Panc1 (cell line): ENCODE results near the gene NFKBIB. TPM values are rescaled to one million over a fixed set of nuclear protein-coding genes. Genes with fewer than 3 reads are reported as not detected.

Experiments used
- ATAC-seq: fragments of 200-7000 bp; cut with Tn5 transposase; 2 replicates; pipeline ENCODE4 v1.9.1; 2020; ENCODE audit warnings: mild to moderate bottlenecking, moderate library complexity
- BruUV-seq: library from RNA; stranded (reverse); fragments of 400-500 nt; replicated peaks from 2 replicates; lab custom pipeline; 2021; lab: Mats Ljungman, UMichigan
- CTCF ChIA-PET: fragments of 300-600 bp; sonication (Branson Sonifier 250); formaldehyde crosslinking; loops from one replicate; lab custom pipeline; 2022; ENCODE audit warnings: antibody characterized with exemption; lab: Charles Lee
- POLR2A ChIA-PET: fragments of 300-600 bp; sonication (Branson Sonifier 250); formaldehyde crosslinking; loops from one replicate; lab custom pipeline; 2022; ENCODE audit warnings: antibody characterized with exemption; lab: Charles Lee
- DNase-seq: peaks from one replicate; pipeline ENCODE4 v3.0.0-alpha.2; 2010; ENCODE audit warnings: low read depth, low spot score
- H3K27ac ChIP-seq: 2 replicates; pipeline ENCODE4 v1.5.1; 2011; ENCODE audit warnings: mild to moderate bottlenecking, low read length, inconsistent platforms
- H3K27me3 ChIP-seq: fragments of 200-500 bp; sonication (Bioruptor generic); 2 replicates; pipeline ENCODE4 v1.6.0; 2014; ENCODE audit warnings: low read length, inconsistent platforms; ENCODE audit not compliant: control insufficient read depth, insufficient read depth
- H3K36me3 ChIP-seq: fragments of 200-500 bp; sonication (Bioruptor generic); 2 replicates; pipeline ENCODE4 v1.5.1; 2014; ENCODE audit warnings: inconsistent platforms, mild to moderate bottlenecking, low read length, moderate library complexity; ENCODE audit not compliant: control insufficient read depth, insufficient read depth
- H3K4me1 ChIP-seq: 2 replicates; pipeline ENCODE4 v1.5.1; 2011; ENCODE audit warnings: inconsistent platforms, mild to moderate bottlenecking, low read length, moderate library complexity; ENCODE audit not compliant: control insufficient read depth, insufficient read depth
- H3K4me3 ChIP-seq, 2 experiments: 2 replicates each; pipeline ENCODE4 v1.5.1; 2011 to 2012; ENCODE audit warnings: low read depth in 2 of 2, low read length in 2 of 2, mild to moderate bottlenecking in 2 of 2, inconsistent platforms in 1 of 2, moderate library complexity in 1 of 2
- H3K9me3 ChIP-seq: fragments of 200-500 bp; sonication (Bioruptor generic); 2 replicates; pipeline ENCODE4 v1.5.1; 2014; ENCODE audit warnings: low read depth, mild to moderate bottlenecking, inconsistent platforms, low read length, moderate library complexity; ENCODE audit not compliant: control insufficient read depth, insufficient read depth
- CTCF ChIP-seq: fragments of 450-650 bp; IDR thresholded peaks from 2 replicates; pipeline ENCODE4 v1.5.1; 2017; ENCODE audit warnings: mild to moderate bottlenecking
- POLR2AphosphoS5 ChIP-seq: IDR thresholded peaks from 2 replicates; pipeline ENCODE4 v1.6.1; 2012; ENCODE audit warnings: mild to moderate bottlenecking, low read depth, low read length, moderate library complexity
- REST ChIP-seq, 2 experiments: IDR thresholded peaks; 2 replicates each; pipeline ENCODE4 v1.6.1; 2011 to 2012; ENCODE audit warnings: low read depth in 2 of 2, control low read depth in 1 of 2, low read length in 1 of 2, mild to moderate bottlenecking in 1 of 2, moderate library complexity in 1 of 2; ENCODE audit not compliant: insufficient read depth in 1 of 2
- SIN3A ChIP-seq: IDR thresholded peaks from 2 replicates; pipeline ENCODE4 v1.6.1; 2012; ENCODE audit warnings: low read depth, mild to moderate bottlenecking, low read length, moderate library complexity, borderline replicate concordance; ENCODE audit not compliant: insufficient read depth
- TCF7L2 ChIP-seq: IDR thresholded peaks from 2 replicates; pipeline ENCODE4 v1.6.1; 2011; ENCODE audit warnings: mild to moderate bottlenecking, low read depth, low read length, inconsistent platforms
- in situ Hi-C: cut with HindIII; loops from 2 replicates; pipeline ENCODE4 v1.10.0; 2016; ENCODE audit warnings: low sequenced_read_pairs, low pct_unique_long_range_greater_than_20kb
- intact Hi-C: fragments of 100-400 bp; cut with micrococcal nuclease; formaldehyde crosslinking; loops from one replicate; pipeline ENCODE4 v1.10.0; 2022; ENCODE audit not compliant: unreplicated experiment
- total RNA-seq: library from RNA; stranded (reverse); gene quantifications from one replicate; pipeline ENCODE4 v1.2.1, GENCODE V29; 2021; ENCODE audit not compliant: unreplicated experiment

Gene NFKBIB
- total RNA-seq, 1 experiment from 2014 or later, result 185 TPM

- no TSS peak for BruUV-seq
- DNase-seq (no peak), ATAC-seq (no peak)
- H3K4me1 ChIP-seq, result peaks cover 9% of the 10 kb centered on the region; the same call in 1 of the 2 replicates
- no peaks in the 10 kb centered on the region; the same call in 1 of the 2 replicates for H3K36me3 ChIP-seq
- no peak overlapping the region for H3K27ac ChIP-seq
- ChIA-PET CTCF (interaction anchor here (0.6 kb wide), 1 partner anchor 46 kb away, joined by 3 read pairs; no protein-coding TSS in a partner anchor), POLR2A (no interaction called here)
- no peak overlapping the region for H3K4me3 ChIP-seq
- in situ Hi-C loops (no loop called here), intact Hi-C loops (no loop called here)
- no peaks in the 10 kb centered on the region for H3K27me3 ChIP-seq
- no peak for TF ChIP-seq SIN3A
- no peak for TF ChIP-seq REST (IDR thresholded peaks at IDR 0.05; ENCODE audit: insufficient read depth in 1 of 2, low read depth in 2 of 2, low read length in 1 of 2)
- TF ChIP-seq POLR2AphosphoS5, result no peak
- no peak for TF ChIP-seq TCF7L2
- no peak for TF ChIP-seq CTCF
- no peaks in the 10 kb centered on the region for H3K9me3 ChIP-seq
Observed at GRCh38 chr19:38907227-38907626, 7.5 kb downstream of the NFKBIB start.

GRCh38 chr19:38907670-38908069 is 7.9 kb downstream of the NFKBIB start:
- no peak for ATAC-seq
- BruUV-seq, result no TSS peak
- no peak overlapping the region for H3K27ac ChIP-seq
- H3K27me3 ChIP-seq, result no peaks in the 10 kb centered on the region
- intact Hi-C loops (no loop called here), in situ Hi-C loops (no loop called here)
- no peak overlapping the region for H3K4me3 ChIP-seq
- CTCF ChIA-PET, result interaction anchor here (0.7 kb wide), 2 partner anchors 221 to 339 kb away, joined by 3 to 4 read pairs; no protein-coding TSS in a partner anchor
- no peak for DNase-seq
- POLR2A ChIA-PET, result interaction anchor here (0.5 to 0.7 kb wide), 2 partner anchors 21 to 282 kb away, joined by 3 to 13 read pairs; no protein-coding TSS in a partner anchor
- no peaks in the 10 kb centered on the region for H3K9me3 ChIP-seq
- H3K36me3 ChIP-seq, result no peaks in the 10 kb centered on the region; the same call in 1 of the 2 replicates
- peaks cover 9% of the 10 kb centered on the region; the same call in 1 of the 2 replicates for H3K4me1 ChIP-seq
- TF ChIP-seq POLR2AphosphoS5, result no peak
- no peak for TF ChIP-seq REST (IDR thresholded peaks at IDR 0.05; ENCODE audit: insufficient read depth in 1 of 2, low read depth in 2 of 2, low read length in 1 of 2)
